Measurements from ENCODE around the gene CGRRF1.

The CGRRF1 gene

GRCh38 chr14:54501480-54501879 is 8.2 kb upstream of the CGRRF1 start:
- Histone ChIP-seq H3K9me2 (replicated peaks; ENCODE audit: insufficient read depth, low read length) (no peaks in the 10 kb centered on the region), H4K20me1 (ENCODE audit: low read depth, low read length) (no peaks in the 10 kb centered on the region), H3K4me2 (ENCODE audit: low read depth, low read length, poor library complexity, severe bottlenecking) (no peak overlapping the region), H3K79me2 (ENCODE audit: insufficient read depth, low read length) (no peaks in the 10 kb centered on the region), H3K4me3 (ENCODE audit: insufficient read depth, low read length, poor library complexity, severe bottlenecking) (no peak overlapping the region), H2AFZ (ENCODE audit: low read depth, low read length, severe bottlenecking) (no peak overlapping the region), H3F3A (ENCODE audit: insufficient read depth) (no peaks in the 10 kb centered on the region), H3K27me3 (ENCODE audit: low read length) (no peaks in the 10 kb centered on the region), H3K9ac (ENCODE audit: low read length) (no peak overlapping the region), H3K27ac (ENCODE audit: low read depth, low read length) (no peak overlapping the region), H3K9me3 (ENCODE audit: insufficient read depth, low read length) (no peaks in the 10 kb centered on the region), H3K36me3 (ENCODE audit: low read length) (no peaks in the 10 kb centered on the region)
- TF ChIP-seq EZH2phosphoT487 (conservative IDR thresholded peaks at IDR 0.05; ENCODE audit: low read length), result no peak

DNA sequence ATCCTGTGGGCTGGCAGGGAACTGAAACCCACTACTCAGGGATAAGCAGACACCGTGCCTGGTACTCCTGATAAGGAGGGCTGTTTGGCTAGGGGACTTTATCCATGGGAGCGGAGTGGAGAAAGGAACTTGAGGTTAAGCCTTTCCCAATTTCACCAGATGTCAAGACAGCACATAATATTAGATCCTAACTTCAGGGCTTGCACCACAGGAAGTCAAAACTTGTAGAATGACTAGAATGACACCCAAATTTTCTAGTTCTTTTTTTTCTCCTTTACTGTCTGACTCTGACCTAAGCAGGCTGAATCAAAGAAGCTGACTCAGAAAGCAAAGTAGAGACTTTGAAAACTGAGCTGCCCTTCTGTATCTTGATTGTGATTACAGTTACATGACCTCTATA is 7.1 kb upstream of the CGRRF1 start:
- Histone ChIP-seq H4K20me1 (ENCODE audit: low read depth, low read length) (no peaks in the 10 kb centered on the region), H3K9me2 (replicated peaks; ENCODE audit: insufficient read depth, low read length) (no peaks in the 10 kb centered on the region), H3K9me3 (ENCODE audit: insufficient read depth, low read length) (no peaks in the 10 kb centered on the region), H3K4me3 (ENCODE audit: insufficient read depth, low read length, poor library complexity, severe bottlenecking) (no peak overlapping the region), H3K4me2 (ENCODE audit: low read depth, low read length, poor library complexity, severe bottlenecking) (no peak overlapping the region), H2AFZ (ENCODE audit: low read depth, low read length, severe bottlenecking) (no peak overlapping the region), H3K9ac (ENCODE audit: low read length) (no peak overlapping the region), H3F3A (ENCODE audit: insufficient read depth) (no peaks in the 10 kb centered on the region), H3K79me2 (ENCODE audit: insufficient read depth, low read length) (no peaks in the 10 kb centered on the region), H3K27me3 (ENCODE audit: low read length) (no peaks in the 10 kb centered on the region), H3K27ac (ENCODE audit: low read depth, low read length) (no peak overlapping the region), H3K36me3 (ENCODE audit: low read length) (no peaks in the 10 kb centered on the region)
- TF ChIP-seq CTCF (IDR thresholded peaks at IDR 0.05; ENCODE audit: insufficient read depth, low read length, poor library complexity, severe bottlenecking), result no peak
- no peak for TF ChIP-seq EZH2phosphoT487 (conservative IDR thresholded peaks at IDR 0.05; ENCODE audit: low read length)

DNA sequence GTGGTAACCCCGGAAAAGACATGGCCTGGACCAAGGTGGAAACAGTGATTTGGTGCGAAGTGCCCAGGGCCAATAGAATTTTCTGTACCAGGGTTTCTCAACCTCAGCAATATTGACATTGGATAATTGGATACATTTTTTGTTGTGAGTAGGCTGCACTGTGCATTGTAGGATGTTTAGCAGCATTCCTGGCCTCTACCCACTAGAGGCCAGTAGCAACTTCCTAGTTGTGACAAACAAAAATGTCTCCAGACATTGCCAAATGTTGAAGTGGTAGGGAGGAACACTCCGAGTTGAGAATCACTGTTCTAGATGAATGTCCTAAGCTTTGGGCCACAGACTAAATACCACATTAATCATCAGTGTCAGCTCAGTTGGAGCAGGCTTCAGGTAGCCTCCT is 6.2 kb upstream of the CGRRF1 start:
- Histone ChIP-seq H3K36me3 (ENCODE audit: low read length) (no peaks in the 10 kb centered on the region), H3K9ac (ENCODE audit: low read length) (no peak overlapping the region), H3K79me2 (ENCODE audit: insufficient read depth, low read length) (no peaks in the 10 kb centered on the region), H3K4me3 (ENCODE audit: insufficient read depth, low read length, poor library complexity, severe bottlenecking) (no peak overlapping the region), H3K4me2 (ENCODE audit: low read depth, low read length, poor library complexity, severe bottlenecking) (no peak overlapping the region), H3F3A (ENCODE audit: insufficient read depth) (no peaks in the 10 kb centered on the region), H2AFZ (ENCODE audit: low read depth, low read length, severe bottlenecking) (no peak overlapping the region), H4K20me1 (ENCODE audit: low read depth, low read length) (no peaks in the 10 kb centered on the region), H3K9me3 (ENCODE audit: insufficient read depth, low read length) (no peaks in the 10 kb centered on the region), H3K9me2 (replicated peaks; ENCODE audit: insufficient read depth, low read length) (no peaks in the 10 kb centered on the region), H3K27me3 (ENCODE audit: low read length) (no peaks in the 10 kb centered on the region), H3K27ac (ENCODE audit: low read depth, low read length) (no peak overlapping the region)
- no peak for TF ChIP-seq CTCF (IDR thresholded peaks at IDR 0.05; ENCODE audit: insufficient read depth, low read length, poor library complexity, severe bottlenecking)
- no peak for TF ChIP-seq EZH2phosphoT487 (conservative IDR thresholded peaks at IDR 0.05; ENCODE audit: low read length)

- H3K9me3 ChIP-seq (ENCODE audit: insufficient read depth, low read length), result no peaks in the 10 kb centered on the region
- no peak overlapping the region for H3K4me3 ChIP-seq (ENCODE audit: insufficient read depth, low read length, poor library complexity, severe bottlenecking)
- no peak overlapping the region for H2AFZ ChIP-seq (ENCODE audit: low read depth, low read length, severe bottlenecking)
- no peak for TF ChIP-seq EZH2phosphoT487 (conservative IDR thresholded peaks at IDR 0.05; ENCODE audit: low read length)
- no peak for TF ChIP-seq CTCF (IDR thresholded peaks at IDR 0.05; ENCODE audit: insufficient read depth, low read length, poor library complexity, severe bottlenecking)
- H3K36me3 ChIP-seq (ENCODE audit: low read length), result peaks cover 14% of the 10 kb centered on the region
- H4K20me1 ChIP-seq (ENCODE audit: low read depth, low read length), result no peaks in the 10 kb centered on the region
- no peak overlapping the region for H3K27ac ChIP-seq (ENCODE audit: low read depth, low read length)
- no peaks in the 10 kb centered on the region for H3K9me2 ChIP-seq (replicated peaks; ENCODE audit: insufficient read depth, low read length)
- H3K27me3 ChIP-seq (ENCODE audit: low read length), result no peaks in the 10 kb centered on the region
- H3K4me2 ChIP-seq (ENCODE audit: low read depth, low read length, poor library complexity, severe bottlenecking), result no peak overlapping the region
- no peaks in the 10 kb centered on the region for H3F3A ChIP-seq (ENCODE audit: insufficient read depth)
- H3K9ac ChIP-seq (ENCODE audit: low read length), result no peak overlapping the region
- H3K79me2 ChIP-seq (ENCODE audit: insufficient read depth, low read length), result peaks cover 19% of the 10 kb centered on the region; the same call in 1 of the 2 replicates
Observed at GRCh38 chr14:54512393-54512792, 2.7 kb downstream of the CGRRF1 start.
